HG03045 (cell line): ENCODE data around the gene TMPRSS15.

ENCODE experiments used
- ATAC-seq: cut with Tn5 transposase; IDR thresholded peaks from one replicate; pipeline ENCODE4 v1.9.1; 2021; ENCODE audit warnings: mild to moderate bottlenecking, moderate library complexity; ENCODE audit not compliant: unreplicated experiment

The TMPRSS15 gene

GRCh38 chr21:18350216-18350615 is 53.4 kb downstream of the TMPRSS15 start:
- no peak for ATAC-seq

- no peak for ATAC-seq
Measured at GRCh38 chr21:18349468-18349867, 54.1 kb downstream of the TMPRSS15 start.

DNA sequence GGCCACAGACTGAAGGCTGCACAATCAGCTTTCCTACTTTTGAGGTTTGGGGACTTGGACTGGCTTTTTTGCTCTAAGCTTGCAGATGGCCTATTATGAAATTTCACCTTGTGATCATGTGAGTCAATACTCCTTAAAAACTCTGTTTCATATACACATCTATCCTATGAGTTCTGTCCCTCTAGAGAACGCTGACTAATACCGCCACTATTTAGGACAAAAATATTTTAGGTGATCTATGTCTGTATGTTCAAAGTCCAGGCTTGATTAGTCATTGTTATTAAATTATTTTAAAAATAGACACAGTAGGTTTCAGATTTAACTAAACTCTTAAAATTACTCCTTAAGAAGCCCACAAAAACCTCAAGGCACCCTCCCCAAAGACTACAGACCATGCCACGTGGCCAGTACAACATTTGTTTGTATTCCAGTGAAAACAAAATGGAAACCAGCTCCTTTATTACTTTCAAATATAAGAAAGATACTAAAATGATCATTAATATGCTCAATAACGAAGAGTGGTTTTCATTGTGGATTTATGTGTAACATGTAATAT is 63.1 kb downstream of the TMPRSS15 start:
- no peak for ATAC-seq

GRCh38 chr21:18335651-18336236 is 67.8 kb downstream of the TMPRSS15 start:
- no peak for ATAC-seq

GRCh38 chr21:18334066-18334465 is 69.5 kb downstream of the TMPRSS15 start:
- no peak for ATAC-seq

DNA sequence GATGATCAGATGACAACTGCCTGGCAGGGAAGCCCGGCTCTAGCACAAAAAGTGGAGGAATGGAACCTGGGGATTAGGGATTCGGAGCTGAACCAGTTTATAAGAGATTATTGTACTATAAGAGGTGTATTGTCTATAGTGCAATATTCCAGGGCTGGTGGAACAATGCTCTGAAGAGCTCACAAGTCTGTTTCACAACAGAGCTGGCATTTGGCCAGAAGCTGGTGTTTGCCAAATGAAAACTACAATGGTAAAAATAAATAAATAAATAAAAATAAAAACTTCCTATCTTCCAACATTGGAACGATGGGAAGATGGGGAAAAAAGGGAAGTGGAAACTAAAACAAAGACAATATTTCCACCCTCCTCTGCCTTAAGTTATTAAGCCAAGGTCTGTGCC is 85.4 kb downstream of the TMPRSS15 start:
- no peak for ATAC-seq

GRCh38 chr21:18298228-18298627 is 105.4 kb downstream of the TMPRSS15 start:
- ATAC-seq, result no peak

- ATAC-seq, result no peak
Measured at GRCh38 chr21:18294100-18294499, 109.5 kb downstream of the TMPRSS15 start.

GRCh38 chr21:18289876-18290275 is 113.7 kb downstream of the TMPRSS15 start:
- ATAC-seq, result no peak

GRCh38 chr21:18285379-18285778 is 118.2 kb downstream of the TMPRSS15 start:
- no peak for ATAC-seq

- no peak for ATAC-seq
Measured at GRCh38 chr21:18275781-18276180, 127.8 kb downstream of the TMPRSS15 start.

GRCh38 chr21:18274370-18274769 is 129.2 kb downstream of the TMPRSS15 start:
- no peak for ATAC-seq

DNA sequence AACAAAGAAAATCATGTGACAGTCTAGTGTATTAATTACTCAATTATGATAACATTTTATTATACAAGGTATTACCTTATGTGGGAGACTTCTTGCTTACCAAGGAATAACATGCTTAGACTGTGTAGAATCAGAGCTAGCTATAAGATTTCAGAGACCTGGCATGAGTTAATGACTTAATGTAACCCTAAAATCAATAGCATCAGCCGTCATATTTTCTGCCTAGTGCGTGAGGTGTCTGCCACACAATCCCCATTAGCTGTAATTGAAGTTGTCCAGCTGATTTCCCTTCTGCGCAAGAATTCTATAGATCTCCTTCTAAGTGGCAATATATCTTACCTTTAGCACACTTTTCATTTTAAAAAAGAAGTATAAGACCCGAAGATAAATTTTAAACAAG is 130.2 kb downstream of the TMPRSS15 start:
- ATAC-seq, result no peak

GRCh38 chr21:18269856-18270255 is 133.7 kb downstream of the TMPRSS15 start:
- ATAC-seq, result no peak

- no peak for ATAC-seq
Measured at GRCh38 chr21:18268906-18269305, 134.7 kb downstream of the TMPRSS15 start.

DNA sequence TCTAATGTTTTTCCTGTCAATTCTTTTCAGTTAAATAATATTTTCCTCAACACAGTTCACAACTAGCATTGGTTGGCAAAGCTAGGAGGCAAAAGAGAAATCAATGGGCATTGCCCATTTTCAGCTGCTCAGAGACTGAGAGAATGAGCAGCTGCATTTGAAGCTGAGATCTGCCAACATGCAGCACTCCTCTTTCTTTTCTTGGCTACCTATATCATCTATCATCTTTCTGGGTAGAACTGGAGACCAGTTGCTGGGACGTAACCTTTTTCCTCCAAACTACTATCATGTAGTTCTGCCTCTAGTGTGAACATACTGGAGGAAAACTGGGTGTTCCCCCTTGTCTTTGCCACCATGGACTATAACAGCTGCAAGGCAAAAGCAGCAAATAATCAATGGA is 136.1 kb downstream of the TMPRSS15 start:
- no peak for ATAC-seq

DNA sequence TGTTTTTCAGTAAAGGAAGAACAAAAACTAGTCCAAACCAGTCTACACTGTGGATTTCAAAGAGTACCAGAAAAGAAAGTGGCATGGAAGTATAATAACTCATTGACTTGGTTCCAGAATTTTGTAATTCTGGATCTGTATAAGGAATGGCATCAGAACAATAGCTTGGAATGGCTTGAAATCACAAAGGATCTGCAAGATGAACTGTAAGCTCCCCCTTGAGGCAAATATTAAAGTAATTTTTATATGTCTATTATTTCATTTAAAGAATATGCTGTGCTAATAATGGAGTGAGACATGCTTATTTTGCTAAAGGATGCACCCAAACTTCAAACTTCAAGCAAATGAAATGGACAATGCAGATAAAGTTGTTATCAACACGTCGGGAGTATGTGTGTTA is 137.6 kb downstream of the TMPRSS15 start:
- no peak for ATAC-seq

DNA sequence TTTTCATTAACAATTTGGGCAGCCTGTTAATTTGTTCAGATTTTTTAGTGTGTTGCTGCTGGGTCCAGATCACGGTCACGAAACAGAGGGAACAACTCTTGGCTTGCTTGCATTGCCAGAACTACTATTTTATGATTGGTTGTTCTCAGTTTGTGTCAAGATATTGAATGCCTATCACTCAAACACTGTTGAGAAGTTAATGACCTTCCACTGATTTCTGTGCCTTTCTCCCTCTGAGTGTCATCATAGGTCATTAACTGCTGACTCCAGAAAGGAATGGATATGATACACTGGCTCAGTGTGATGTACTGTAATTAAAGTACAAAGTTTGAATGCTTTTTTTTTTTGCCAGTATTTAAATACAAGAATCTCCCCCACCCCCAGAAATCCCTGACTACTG is 149.8 kb downstream of the TMPRSS15 start:
- no peak for ATAC-seq

DNA sequence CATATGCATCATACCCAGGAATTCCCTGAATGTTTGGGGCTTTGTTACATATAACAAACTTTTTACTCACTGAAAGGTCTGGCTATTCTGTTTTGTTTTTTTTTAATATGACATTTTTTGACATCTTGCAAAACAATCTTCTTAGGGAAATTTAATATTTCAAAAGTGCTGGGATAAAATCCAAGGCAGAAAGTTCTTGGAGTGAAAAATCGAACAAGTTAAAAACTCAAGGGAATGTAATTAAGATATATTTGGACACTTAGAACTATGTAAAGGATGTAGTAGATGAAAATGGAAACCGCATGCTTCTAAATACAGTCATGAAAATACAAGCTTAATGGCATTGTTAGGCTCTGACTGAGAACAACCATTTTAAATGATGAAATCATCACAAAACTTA is 150.4 kb downstream of the TMPRSS15 start:
- no peak for ATAC-seq

GRCh38 chr21:18252680-18253079 is 150.9 kb downstream of the TMPRSS15 start:
- ATAC-seq, result no peak

GRCh38 chr21:18252256-18252655 is 151.3 kb downstream of the TMPRSS15 start:
- ATAC-seq, result no peak

DNA sequence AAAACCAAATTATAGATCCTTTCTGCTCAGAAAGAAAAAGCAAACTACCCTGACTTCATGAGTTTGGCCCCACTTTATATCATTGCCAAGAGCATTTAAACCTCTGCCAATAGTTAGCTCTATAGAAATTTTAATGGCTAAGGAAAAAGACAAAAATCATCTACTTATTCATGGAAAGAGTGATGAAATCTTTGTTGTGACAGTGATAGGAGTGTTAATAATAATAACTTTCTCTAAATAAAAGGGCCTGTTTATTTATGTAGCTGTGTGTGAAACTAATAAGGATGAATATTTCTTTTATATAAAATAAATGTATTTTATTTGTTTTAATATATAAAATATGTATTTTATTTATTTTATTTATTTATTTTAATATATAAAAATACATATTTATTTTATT is 152.5 kb downstream of the TMPRSS15 start:
- ATAC-seq, result no peak

DNA sequence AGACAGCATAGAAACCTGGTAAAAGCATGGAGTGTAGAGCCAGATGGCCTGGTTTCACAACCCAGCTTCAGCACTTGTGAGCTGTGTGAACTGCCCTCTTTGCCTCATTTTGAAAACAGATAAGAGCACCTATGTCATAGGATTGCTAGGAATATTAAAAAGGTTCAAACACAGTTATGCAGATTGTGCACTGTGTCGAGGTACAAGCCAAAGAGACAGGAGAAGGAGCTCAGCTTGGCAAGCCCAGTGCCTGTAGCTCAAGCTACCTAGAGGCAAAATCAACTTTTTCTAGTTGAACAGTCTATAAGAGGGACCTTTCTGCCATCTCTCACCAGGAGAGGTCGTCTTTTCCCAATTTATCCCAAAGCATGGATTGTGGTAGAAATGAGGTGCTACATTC is 153.9 kb downstream of the TMPRSS15 start:
- ATAC-seq, result no peak
